Measurements from ENCODE around the gene UBA7.

- TF ChIP-seq, protein P1, sequence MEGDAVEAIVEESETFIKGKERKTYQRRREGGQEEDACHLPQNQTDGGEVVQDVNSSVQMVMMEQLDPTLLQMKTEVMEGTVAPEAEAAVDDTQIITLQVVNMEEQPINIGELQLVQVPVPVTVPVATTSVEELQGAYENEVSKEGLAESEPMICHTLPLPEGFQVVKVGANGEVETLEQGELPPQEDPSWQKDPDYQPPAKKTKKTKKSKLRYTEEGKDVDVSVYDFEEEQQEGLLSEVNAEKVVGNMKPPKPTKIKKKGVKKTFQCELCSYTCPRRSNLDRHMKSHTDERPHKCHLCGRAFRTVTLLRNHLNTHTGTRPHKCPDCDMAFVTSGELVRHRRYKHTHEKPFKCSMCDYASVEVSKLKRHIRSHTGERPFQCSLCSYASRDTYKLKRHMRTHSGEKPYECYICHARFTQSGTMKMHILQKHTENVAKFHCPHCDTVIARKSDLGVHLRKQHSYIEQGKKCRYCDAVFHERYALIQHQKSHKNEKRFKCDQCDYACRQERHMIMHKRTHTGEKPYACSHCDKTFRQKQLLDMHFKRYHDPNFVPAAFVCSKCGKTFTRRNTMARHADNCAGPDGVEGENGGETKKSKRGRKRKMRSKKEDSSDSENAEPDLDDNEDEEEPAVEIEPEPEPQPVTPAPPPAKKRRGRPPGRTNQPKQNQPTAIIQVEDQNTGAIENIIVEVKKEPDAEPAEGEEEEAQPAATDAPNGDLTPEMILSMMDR (IDR thresholded peaks at IDR 0.05), result no peak
- TF ChIP-seq POLR2A (IDR thresholded peaks at IDR 0.05), result no peak
Observed at GRCh38 chr3:49840388-49840787, 26.6 kb upstream of the UBA7 start.

Measured in right lobe of liver (tissue), 4 donors.